HG02763 (cell line): Measurements from ENCODE around the gene TSPAN15.

Source experiments
- ATAC-seq: cut with Tn5 transposase; IDR thresholded peaks from one replicate; pipeline ENCODE4 v1.9.1; 2021; ENCODE audit warnings: mild to moderate bottlenecking, moderate library complexity; ENCODE audit not compliant: unreplicated experiment

Gene TSPAN15

DNA sequence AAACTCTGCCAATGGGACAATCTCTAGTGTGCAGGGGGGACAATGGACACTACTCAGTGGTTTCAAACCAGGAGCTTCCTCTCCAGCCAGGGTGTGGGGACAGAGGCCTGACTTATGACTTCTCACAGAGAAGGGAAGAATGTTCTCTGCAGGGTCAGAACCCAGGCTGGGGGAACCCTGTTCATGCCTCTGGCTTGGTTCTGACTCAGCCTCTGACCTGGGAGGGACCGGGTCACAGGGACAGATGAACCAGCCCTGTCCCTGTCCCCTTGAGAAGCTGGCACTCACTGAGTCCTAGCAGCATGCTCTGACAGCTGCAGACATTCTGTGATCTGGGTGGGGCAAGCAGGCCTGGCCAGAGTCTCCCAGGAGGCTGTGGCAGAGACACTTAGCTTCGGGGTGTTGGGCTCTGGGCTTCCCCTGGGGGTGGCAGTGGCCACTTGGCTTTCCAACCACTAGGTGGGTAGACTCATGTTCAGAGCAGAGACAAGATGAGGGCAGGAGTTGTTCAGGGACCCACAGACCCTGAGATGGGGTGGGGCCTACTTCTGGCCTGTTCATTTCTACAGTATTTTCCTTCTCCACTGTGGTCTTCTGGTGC lies 13.6 kb downstream of the TSPAN15 start:
- no peak for ATAC-seq

DNA sequence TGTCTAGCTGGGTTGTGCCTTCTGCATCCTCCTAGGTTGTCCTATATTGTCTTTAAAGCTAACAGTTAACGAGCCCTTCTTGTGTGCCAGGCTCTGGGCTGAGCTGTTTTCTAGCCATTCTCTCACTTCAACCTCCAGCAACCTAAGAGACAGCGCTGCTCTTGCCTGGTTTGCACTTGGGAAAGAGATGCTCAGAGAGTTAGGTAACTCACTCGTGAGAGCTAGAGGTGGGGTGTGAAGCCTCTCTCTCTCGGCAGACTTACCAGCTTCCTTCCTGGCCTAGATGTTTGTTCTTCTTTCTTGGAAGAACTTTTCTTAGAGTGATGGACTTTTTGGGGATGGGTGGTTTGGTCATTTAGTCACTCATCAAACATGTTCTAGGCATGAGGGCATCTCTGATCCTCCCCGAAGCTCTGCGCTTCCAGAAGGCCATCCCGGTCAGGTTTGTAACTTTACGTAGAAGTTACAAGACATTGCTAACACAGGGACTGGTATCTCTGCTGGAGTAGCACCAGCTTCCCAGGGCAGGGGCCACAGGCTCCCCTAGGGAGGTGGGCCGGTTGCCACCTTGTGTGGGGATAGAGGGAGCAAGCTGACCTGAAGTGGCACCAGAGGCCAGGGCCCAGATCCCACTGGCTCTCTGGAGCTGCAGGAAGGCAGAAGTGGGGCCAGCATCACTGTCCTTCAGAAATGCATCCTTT lies 14.3 kb downstream of the TSPAN15 start:
- ATAC-seq, result no peak

DNA sequence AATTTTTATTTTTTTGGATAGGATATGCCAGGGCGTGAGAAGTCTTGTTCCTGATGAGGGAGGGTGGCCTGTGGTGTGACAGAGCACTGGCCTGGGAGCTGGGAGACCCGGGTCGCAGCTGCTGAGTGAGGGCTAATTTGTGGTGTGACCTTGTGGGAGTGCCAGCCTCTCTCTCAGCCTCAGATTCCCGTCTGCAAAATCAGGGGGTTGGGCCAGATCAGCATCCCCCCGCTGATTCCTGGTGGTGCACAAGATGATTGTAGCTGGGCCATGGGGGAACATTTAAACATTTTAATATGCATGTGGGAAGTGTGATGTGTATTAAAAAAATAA lies 14.9 kb downstream of the TSPAN15 start:
- ATAC-seq, result no peak

DNA sequence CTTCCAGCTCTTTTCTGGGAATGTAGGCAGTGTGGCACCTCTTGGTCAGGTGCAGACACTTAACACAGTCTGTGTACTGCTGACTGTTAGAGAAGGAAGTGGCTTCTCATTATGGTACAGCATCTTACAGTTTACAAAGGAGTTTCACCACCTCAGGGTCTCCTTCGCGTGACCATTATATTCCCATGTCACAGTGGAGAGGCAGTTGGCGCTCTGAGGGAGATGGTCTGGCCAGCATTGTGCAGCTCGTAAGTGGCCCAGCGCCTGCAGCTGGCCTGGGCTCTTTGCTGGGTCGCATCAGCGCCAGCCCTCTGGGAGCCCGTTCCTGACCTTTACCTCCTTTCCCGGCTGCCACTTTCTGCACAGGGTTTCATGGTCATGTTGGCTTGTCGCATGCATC lies 15.4 kb downstream of the TSPAN15 start:
- ATAC-seq, result no peak

DNA sequence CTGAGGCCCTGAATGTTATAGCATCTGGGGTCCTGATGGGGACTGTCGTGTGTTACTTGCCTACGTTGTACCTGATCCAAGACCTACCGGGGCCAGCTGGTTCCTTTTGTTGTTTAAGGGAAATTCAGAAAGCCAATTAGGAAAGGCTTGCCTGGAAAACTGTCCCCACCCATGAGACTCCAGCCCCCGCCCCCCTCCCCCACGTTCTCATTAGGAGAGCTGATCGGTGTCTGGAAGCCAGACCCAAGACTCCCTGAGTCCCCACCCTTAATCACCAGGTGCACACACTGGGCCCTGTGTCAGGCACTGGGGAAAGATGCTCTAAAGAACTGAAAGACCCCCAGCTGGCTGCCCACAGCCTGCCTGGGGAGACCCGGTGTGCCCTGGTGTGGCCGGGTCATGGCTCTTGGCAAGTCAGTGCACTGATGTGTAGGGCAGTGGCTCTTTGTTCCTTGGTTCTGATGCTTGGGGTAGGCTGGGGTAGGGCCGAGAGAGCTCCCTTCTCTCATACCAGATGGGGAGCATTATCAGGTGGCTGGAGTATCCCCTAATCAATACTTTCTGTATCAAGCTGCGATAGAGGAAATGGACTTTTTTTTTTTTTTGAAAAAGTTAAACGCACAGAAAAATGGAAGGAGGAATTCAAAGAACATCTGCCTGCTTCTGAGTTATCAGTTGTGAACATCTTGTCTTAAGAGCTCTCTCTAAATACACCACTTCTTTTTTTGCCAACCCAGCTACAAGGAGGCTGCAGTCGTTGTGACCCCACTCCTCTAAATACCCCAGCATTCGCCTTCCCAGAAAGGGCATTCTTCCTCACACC lies 16.9 kb downstream of the TSPAN15 start:
- no peak for ATAC-seq

DNA sequence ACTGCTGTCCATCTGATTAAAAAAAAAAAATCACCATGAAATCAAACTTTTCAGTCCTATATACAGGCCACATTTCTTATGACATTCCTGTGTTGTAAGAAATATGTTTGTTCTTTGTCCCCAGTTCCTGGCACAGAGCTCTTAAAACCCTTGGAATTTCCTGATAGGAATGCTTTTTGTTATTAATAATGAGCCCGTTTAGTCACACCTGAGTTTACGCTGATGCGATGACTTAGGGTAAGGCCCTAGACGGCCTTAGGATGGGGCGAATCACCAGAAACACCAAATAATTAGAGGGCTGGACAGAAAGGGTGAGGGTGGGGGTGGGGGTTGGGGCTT lies 17.5 kb downstream of the TSPAN15 start:
- ATAC-seq, result no peak

DNA sequence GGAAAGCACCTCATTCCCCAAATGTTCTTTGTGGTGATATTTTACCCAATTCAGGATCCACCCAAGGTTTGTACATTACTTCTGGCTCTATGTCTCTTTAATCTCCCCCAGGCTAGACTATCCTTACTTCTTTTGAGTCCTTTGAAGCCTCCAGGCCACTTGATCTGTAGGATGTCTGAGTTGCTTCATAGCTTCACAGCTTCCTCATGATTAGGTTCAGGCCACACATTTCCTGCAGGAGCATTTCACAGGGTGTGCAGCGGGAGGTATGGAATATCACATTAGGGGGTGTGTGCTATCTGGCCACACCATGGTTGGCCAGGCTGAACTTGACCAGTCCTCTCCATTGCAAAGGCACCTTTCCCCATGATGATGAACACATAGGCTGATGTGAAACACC lies 18.7 kb downstream of the TSPAN15 start:
- ATAC-seq, result no peak

DNA sequence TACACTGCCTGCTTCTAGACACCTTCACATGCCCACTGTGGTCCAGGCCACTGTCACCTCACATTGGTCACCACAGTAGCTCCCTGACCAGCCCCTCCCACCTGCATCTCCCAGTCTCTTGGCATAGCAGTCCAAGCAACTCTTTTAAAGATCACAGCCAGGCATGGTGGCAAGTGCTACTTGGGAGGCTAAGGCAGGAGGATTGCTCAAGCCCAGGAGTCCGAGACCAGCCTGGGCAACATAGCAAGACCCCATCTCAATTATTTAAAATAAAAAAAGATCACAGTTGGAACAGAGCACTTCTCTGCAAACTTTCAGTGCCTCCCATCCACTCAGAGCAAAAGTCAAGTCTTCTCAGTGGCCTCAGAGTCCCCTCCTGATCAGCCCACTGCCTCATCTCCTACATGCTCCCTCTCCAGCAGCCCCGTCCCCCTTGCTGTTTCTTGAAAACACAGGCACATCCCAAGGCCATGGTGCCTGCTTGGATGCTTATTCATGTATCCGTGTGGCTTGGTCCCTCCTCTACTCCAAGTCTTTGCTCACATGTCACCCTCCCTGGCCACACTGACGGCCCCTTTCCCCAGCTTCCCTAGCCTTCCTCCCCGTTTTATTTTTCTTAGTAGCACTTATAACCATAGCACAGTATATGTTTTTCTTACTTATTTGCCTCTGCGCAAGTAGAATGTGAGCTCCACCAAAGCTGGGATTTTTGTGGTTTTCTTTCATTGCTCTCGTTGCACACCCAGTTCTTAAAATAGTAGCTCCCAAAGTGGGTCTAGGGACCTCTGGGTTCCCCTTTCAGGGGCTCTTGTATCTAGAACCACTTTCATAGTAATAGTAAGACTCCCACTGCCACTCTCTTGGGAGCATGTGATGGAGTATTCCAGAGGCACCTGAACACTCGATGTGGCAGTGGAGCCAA lies 19.5 kb downstream of the TSPAN15 start:
- no peak for ATAC-seq

DNA sequence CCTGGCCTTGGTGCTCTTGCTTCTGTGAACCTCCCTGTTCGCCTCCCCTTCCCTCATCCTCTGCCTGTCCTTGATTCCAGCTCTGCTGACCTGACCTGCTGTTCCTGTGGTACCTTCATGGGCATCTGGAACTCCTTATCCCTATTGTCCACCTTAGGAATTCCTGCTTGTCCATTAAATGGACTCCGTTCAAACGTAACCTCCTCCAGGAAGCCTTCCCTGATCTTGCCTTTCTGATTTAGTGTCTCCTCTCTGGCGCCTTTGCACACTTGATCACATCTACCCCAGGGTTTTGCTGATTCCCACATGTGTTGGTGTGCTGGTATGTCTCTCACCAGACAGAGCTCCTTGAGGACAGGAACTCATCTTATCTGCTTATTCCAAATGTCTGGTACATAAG lies 20.9 kb downstream of the TSPAN15 start:
- ATAC-seq, result no peak

DNA sequence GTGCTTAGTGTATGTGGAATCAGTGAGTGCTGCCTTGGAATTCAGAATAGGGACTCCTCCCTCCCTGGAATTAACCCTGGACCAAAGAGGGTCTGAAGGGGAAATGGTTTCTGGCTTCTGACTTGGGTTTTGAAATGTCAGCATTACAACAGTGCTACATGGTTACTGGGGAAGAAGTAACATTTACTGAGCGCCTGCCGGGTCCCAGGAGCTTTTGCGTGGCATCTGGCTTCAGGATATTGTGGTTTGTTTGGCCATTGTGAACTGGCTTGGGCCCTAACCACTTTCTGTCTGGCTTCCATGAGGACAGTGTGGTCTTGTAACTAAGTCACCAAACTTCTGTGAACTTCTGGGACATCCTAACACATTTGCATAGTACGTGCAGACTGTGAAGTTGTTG lies 21.3 kb downstream of the TSPAN15 start:
- ATAC-seq, result no peak

DNA sequence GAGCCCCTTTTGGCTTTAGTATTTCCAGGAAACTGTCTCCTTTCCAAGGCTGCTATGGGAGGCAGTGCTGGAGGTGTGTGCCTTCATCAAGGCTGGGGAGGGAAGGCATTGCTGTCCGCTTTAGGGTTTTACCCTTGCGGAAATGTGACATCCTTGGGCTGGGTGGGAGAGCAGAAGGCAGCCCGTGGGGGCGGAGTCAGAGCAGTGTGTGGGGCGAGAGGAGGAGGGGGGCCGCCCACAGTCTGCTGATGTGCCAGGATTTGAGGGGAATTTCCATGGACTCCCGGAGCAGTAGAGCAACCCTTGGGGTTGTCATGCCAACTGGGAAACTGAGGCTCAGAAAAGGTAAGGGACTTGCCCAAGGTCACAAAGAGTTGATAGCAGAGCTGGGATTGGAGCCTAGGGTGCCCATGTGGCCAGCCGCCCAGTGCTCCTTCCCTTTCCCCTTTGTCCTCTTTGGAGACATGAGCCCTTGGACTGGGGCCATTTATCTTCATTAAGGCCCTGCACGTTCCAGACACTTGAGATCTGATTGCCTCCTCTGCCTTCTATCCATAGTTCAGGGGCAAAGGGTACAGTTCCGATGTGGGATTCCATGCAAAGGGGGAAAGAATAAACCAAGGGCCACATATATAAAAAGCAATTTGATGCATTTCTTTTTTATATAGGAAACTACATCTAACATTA lies 22.2 kb downstream of the TSPAN15 start:
- no peak for ATAC-seq

DNA sequence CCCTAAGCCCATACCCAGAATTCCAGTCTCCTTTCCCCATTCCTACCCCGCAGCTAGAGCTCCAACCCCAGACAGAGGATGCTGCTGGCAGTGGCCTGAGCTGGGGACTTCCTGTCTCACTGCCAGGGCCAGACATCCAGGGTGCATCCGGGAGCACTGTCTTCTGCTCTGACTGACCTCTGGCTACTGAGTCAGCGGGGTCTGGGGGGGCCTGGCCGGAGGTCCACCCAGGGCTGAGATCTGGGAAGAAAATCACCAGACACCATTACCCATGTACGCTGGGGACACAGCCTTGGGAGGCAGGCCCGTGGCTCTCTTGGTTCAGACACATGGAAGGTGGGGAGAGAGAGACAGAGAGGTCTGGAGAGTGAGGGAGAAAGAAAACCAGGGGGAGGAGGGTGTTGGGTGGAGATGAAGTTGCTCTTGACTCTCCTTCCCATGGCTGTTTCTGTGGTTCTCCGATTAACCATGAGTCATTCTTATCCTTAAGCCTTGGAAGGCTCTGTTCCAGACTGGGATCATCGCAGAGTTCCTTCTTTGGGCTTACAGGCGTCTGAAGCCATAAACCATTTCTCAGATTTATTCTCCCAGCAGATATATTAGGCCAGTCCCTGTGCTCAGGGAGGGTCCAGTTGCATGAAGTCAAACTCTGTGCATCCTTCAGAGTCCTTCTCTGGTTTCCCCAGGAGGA lies 23.6 kb downstream of the TSPAN15 start:
- ATAC-seq, result no peak

DNA sequence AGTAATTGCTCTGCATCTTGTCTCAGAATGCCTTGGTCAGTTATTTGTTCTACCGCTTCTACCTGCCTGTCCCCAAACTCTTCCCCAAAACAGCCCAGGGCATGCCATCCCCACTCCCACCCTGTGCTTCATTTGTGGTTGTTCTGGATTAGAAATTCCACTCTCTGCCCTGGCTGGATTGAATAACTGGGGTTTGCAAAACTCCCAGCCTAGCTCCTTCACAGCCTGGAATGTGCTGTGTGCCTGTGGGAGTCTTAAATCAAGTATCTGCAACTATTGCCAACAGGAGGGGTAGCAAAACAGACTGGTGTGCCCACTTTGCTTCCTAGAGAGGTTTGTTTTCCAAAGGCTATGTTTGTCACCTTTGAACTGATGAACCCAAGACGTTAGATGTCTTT lies 24.2 kb downstream of the TSPAN15 start:
- no peak for ATAC-seq

DNA sequence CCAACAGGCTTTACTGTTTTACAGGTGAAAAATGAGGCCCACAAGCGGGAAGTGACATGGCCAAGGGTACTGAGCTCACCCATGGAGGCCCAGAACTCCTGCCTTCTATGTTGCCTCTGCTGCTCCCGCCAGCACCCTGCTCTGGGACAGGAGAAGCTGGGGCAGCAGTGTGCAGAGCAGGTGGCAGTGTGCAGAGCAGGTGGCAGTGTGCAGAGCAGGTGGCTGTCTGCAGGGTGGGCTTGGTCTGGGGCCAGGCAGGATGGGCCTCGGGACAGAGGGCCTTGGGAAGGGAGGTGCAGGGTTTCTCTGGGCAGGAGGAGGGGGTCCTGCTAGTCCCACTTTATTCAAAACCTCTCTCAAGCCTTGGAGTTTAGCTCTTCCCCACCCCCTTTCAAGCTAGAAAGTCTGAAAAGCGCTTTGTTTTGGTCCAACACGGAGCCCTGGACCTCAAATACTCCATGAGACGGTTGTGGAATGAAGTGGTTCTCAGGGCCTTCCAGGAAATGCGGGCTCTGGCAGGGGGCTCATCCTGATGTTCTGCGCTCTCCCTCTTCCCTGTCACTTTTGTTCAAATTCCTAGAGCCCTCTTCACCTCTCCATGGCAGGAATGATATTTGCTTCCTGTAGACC lies 26.8 kb downstream of the TSPAN15 start:
- no peak for ATAC-seq

DNA sequence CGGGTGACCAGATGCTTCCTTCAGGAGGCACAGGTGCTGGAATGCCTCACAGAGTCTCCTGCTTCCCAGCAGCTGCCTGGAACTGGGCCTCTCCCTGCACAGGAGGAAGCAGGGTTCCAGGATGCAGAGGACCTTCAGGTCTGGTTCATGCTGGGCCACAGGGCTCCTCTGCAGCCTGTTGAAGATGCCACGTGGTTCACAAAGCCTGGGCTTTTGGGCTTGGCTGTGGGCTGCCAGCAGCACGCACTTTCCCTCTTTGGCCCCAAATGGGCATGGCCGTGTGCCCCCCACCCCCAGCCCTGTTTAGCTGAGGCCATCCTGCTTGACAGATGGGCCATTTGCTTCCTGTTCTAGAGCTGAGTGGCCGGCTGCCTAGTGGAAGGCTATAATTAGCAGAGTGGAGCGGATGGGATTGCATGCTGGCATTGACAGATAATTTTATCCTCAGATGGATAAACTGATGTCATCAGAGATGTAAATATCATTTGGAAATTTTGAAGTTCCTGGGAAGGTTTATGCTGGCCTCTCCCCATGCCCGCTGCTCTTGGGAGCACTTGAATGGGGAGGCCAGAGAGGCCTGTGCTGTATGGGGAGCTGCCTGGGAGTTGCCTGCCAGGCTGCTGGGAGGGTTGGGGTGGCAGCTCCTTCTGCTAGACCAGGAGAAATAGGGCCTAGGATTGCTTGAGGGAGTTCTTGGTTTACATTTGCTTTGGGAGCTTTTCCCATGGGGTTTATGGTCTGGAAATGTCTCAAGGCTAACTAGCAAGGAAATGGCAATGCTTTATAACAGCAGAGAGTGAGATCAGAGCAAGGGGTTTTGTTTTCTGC lies 28.2 kb downstream of the TSPAN15 start:
- ATAC-seq, result no peak

DNA sequence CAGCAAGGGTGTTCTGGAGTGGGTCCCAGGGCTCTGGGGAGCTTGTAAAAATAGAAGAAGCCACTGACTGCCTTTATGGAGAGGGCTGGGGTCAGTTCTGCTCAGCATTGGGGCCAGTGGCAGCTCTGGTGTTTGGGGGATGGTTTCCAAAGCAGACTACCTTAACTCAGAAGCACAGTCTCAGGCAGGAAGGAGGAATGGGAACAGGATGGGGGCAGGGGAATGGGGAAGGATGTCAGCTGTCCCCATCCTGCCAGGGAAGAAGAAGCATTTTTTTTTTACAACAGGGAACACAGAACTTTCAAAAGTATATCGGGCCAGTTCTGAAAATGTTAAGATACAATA lies 28.8 kb downstream of the TSPAN15 start:
- ATAC-seq, result no peak

DNA sequence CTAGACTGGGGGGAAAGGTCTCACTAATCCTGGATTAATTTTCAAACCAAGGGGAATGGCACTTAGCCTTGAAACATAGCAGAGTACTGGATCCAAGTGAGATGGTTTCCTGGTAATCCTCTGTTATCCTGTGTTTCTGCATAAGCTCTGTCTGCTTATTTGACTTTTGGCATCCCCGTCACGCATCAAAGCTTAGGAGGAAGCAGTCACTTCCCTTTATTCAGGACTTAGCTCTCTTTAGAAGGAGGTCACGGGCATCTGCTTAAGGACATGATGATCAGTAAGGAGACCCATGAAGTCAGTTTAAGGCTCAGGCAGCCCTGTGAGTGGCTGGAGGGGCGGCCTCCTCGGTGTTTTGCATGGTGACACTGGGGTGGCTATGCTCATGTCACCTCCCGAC lies 30.0 kb downstream of the TSPAN15 start:
- no peak for ATAC-seq

DNA sequence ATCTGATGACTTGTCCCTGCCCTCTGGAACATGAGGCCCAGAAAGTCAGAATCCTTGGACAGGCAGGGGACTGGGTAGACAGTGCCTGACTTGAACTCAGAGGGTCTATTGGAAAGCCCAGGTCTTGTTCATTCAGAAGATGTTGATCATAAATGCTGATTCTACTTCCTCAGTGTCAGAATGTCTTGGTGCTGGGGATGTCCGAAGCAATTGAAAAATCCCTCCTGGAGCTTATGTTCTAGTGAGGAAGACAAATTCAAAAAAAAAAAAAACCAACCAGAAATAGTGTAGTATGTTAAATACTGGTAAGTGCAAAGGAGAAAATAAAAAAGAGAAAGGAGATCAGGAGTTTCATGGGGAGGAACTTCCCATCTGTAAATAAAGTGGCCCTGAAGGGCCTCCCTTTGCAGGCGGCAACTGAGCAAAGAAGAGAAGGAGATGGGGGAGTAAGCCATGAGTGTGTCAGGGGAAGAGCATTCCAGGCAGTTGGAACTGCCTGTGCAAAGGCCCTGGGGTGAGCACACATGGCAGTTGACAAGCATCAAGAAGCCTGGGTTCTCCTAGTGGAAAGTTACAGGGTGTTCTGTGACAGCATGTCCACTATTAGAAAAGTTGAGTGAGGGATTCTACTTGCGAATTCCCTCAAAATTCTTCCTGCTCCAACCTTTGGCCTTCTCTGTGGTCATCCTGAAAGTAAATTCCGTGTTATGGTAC lies 30.7 kb downstream of the TSPAN15 start:
- no peak for ATAC-seq
